ENCODE results near the gene TSC22D1. TPM values are rescaled to one million over a fixed set of nuclear protein-coding genes. Genes with fewer than 3 reads are reported as not detected.
"Not testable (repeated sequence)": the region's sequence is repeated elsewhere in the genome, so short reads cannot be mapped to it uniquely, and the experiment has no call there.

TSC22D1 gene
- total and polyA plus RNA-seq, 9 donors = 61.8 to 93.1 (median 76.7) TPM

DNA sequence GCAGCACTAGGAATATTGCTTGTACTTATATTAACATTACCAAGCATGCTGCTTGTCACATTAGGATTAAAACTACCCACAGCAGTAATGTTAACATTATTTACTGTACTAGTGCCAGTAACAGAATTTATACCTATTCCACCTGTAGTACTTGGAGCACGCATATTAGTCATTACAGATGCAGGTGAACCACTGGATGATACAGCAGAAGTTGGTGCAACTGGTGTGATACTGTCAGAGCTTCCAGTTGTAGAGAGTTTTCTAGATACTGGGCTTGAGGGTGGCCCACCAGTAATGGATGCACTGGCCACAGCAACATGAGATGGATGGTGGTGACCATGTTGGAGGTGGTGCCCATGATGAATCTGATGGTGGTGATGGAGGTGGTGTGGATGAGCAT lies 1.1 kb downstream of the TSC22D1 start:
- H3K36me3 ChIP-seq (ENCODE audit: control insufficient read depth, insufficient read depth, low read length) = peaks cover 13% of the 10 kb centered on the region
- no peaks in the 10 kb centered on the region for H3K9me3 ChIP-seq (replicated peaks; ENCODE audit: control insufficient read depth, low read depth, low read length)
- H3K4me1 ChIP-seq (ENCODE audit: control insufficient read depth, insufficient read depth, low read length) = peaks cover 29% of the 10 kb centered on the region
- no peaks in the 10 kb centered on the region for H3K27me3 ChIP-seq (ENCODE audit: control insufficient read depth, insufficient read depth, low read length)
- H3K4me3 ChIP-seq (ENCODE audit: low read length) = peak overlapping the region; percentile 94
- H3K27ac ChIP-seq (ENCODE audit: low read length) = no peak overlapping the region
- WGBS (ENCODE audit: insufficient coverage) = no CpG with 5 or more reads among the region's 1 CpG
- DNase-seq = no peak

DNA sequence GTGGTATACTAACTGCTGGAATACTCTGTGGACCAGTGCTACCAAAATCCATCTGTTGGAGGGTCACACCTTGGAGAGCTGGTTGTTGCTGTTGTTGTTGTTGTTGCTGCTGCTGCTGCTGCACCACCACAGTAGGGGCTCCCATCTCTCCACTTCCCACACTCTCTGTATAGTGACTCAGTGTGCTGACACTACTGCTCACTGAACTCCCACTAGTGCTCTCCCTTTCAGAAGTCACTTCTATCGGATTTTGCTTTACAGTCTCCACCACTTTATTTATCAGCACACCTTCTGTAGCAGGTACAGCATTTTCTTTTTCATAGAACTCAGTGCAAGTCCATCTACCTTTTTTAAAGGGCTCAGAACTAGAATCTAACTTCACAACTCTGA lies 1.7 kb downstream of the TSC22D1 start:
- H3K4me1 ChIP-seq (ENCODE audit: control insufficient read depth, insufficient read depth, low read length) = peaks cover 29% of the 10 kb centered on the region
- WGBS (ENCODE audit: insufficient coverage) = 44% methylated on average over 1 of the region's 1 CpG
- no peak for DNase-seq
- H3K27ac ChIP-seq (ENCODE audit: low read length) = no peak overlapping the region
- no peaks in the 10 kb centered on the region for H3K9me3 ChIP-seq (replicated peaks; ENCODE audit: control insufficient read depth, low read depth, low read length)
- peak overlapping the region; percentile 11 for H3K4me3 ChIP-seq (ENCODE audit: low read length)
- H3K27me3 ChIP-seq (ENCODE audit: control insufficient read depth, insufficient read depth, low read length) = no peaks in the 10 kb centered on the region
- H3K36me3 ChIP-seq (ENCODE audit: control insufficient read depth, insufficient read depth, low read length) = peaks cover 13% of the 10 kb centered on the region

DNA sequence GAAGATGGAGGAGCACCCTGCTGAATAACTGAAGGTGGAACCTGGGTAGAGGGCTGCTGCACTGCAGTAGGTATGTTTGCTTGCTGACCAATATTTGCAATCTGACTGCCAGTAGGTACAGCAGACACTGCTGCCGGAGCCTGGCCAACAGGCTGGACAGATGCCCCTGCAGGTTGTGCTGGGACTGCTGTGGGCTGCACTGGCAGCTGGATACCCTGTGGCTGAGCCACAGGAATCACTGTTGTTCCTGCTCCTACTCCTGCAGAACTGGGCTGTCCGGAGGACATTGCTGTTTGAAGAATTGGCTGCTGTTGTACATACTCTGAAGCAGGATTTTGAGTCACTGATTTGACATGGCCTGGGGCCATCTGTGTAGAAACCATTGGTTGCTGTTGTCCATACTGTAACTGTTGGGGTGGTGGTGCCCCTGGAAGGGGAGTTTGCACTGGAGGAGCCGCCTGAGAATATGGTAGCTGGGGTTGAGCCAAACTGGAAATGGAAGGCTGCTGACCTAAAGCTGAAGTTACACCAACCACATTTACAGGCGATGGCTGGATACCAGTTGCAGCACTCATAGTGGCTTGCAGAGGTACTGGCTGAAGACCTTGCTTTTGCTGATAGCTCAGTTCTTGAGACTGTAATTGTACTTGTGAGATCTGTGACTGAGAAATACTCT lies 2.2 kb downstream of the TSC22D1 start:
- peak; percentile 48 for DNase-seq
- WGBS (ENCODE audit: insufficient coverage) = 83% methylated on average over 1 of the region's 4 CpGs
- Histone ChIP-seq H3K27ac (ENCODE audit: low read length) (no peak overlapping the region), H3K36me3 (ENCODE audit: control insufficient read depth, insufficient read depth, low read length) (peaks cover 13% of the 10 kb centered on the region), H3K9me3 (replicated peaks; ENCODE audit: control insufficient read depth, low read depth, low read length) (no peaks in the 10 kb centered on the region), H3K4me1 (ENCODE audit: control insufficient read depth, insufficient read depth, low read length) (peaks cover 29% of the 10 kb centered on the region), H3K27me3 (ENCODE audit: control insufficient read depth, insufficient read depth, low read length) (no peaks in the 10 kb centered on the region), H3K4me3 (ENCODE audit: low read length) (no peak overlapping the region)

DNA sequence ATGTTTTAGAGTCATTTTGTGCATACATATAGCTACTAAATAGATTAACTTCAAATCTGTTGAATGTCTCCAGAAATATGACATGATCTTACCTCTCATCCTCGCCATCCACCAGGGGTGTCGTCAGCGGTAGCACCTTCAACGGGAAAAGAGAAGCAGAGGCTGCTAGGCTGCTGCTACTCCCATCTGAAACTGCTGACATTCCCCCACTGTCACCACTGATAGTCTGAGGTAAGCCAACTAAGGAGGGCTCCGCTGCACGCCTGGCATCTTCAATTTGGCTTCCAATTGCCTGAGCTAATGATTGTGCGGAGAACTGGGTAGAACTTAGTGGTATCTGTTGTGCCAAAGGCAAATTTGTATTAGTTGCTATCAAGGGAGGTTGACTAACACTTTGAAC lies 3.1 kb downstream of the TSC22D1 start:
- Histone ChIP-seq H3K27ac (ENCODE audit: low read length) (no peak overlapping the region), H3K36me3 (ENCODE audit: control insufficient read depth, insufficient read depth, low read length) (peaks cover 13% of the 10 kb centered on the region)
- 91% methylated on average over 4 of the region's 7 CpGs for WGBS (ENCODE audit: insufficient coverage)

DNA sequence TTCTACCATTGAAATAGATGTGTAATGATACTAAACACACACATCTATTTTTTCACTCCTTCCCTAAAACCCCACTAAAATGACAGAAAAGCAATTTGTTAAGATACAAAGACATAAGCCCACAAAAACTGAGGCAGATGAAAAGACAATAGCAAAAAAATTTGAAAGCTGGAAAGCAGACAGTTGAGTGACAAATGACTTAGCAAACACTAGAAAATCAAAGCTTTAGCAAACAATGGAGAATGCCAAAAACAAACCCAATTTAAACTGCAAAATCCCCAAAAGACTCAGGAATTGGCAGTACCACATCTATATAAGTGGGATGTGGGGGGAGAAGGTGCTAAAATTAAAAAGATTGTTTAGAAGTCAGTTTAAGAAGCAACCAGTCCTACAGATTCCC lies 9.5 kb downstream of the TSC22D1 start:
- no peak for DNase-seq
- Histone ChIP-seq H3K9me3 (replicated peaks; ENCODE audit: control insufficient read depth, low read depth, low read length) (no peaks in the 10 kb centered on the region), H3K27me3 (ENCODE audit: control insufficient read depth, insufficient read depth, low read length) (no peaks in the 10 kb centered on the region), H3K27ac (ENCODE audit: low read length) (no peak overlapping the region), H3K36me3 (ENCODE audit: control insufficient read depth, insufficient read depth, low read length) (no peaks in the 10 kb centered on the region), H3K4me1 (ENCODE audit: control insufficient read depth, insufficient read depth, low read length) (no peaks in the 10 kb centered on the region), H3K4me3 (ENCODE audit: low read length) (no peak overlapping the region)

More for the DNA sequence above, 3.1 kb downstream of the TSC22D1 start:
- Histone ChIP-seq H3K4me3 (ENCODE audit: low read length) (no peak overlapping the region), H3K27me3 (ENCODE audit: control insufficient read depth, insufficient read depth, low read length) (no peaks in the 10 kb centered on the region), H3K9me3 (replicated peaks; ENCODE audit: control insufficient read depth, low read depth, low read length) (no peaks in the 10 kb centered on the region), H3K4me1 (ENCODE audit: control insufficient read depth, insufficient read depth, low read length) (peaks cover 27% of the 10 kb centered on the region)
- no peak for DNase-seq

DNA sequence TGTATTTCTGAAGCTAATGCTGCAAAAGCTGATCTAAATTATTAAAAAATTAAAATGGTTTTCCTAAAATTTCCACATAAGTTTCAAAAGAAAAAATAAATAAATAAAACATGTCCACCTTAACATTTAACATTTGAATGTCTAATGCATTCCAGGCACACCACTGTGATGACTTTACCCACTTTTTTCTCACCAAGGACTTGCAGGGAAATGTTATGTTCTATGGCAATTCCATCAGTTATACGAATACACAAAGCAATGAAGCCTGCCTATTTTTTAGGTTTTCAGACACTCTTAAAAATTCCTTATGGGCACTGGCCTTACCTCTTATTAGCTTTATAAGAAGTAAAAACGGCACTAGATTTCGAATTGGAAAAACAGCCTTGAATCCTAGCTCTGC lies 10.2 kb downstream of the TSC22D1 start:
- no peak for DNase-seq
- Histone ChIP-seq H3K9me3 (replicated peaks; ENCODE audit: control insufficient read depth, low read depth, low read length) (no peaks in the 10 kb centered on the region), H3K27me3 (ENCODE audit: control insufficient read depth, insufficient read depth, low read length) (no peaks in the 10 kb centered on the region), H3K27ac (ENCODE audit: low read length) (no peak overlapping the region), H3K4me1 (ENCODE audit: control insufficient read depth, insufficient read depth, low read length) (no peaks in the 10 kb centered on the region), H3K4me3 (ENCODE audit: low read length) (no peak overlapping the region), H3K36me3 (ENCODE audit: control insufficient read depth, insufficient read depth, low read length) (no peaks in the 10 kb centered on the region)
- no CpG with 5 or more reads among the region's 3 CpGs for WGBS (ENCODE audit: insufficient coverage)

GRCh38 chr13:44564936-44565335 lies 11.2 kb downstream of the TSC22D1 start:
- DNase-seq = no peak
- Histone ChIP-seq H3K27me3 (ENCODE audit: control insufficient read depth, insufficient read depth, low read length) (no peaks in the 10 kb centered on the region), H3K27ac (ENCODE audit: low read length) (no peak overlapping the region), H3K4me3 (ENCODE audit: low read length) (no peak overlapping the region), H3K36me3 (ENCODE audit: control insufficient read depth, insufficient read depth, low read length) (no peaks in the 10 kb centered on the region), H3K4me1 (ENCODE audit: control insufficient read depth, insufficient read depth, low read length) (no peaks in the 10 kb centered on the region), H3K9me3 (replicated peaks; ENCODE audit: control insufficient read depth, low read depth, low read length) (no peaks in the 10 kb centered on the region)
- WGBS (ENCODE audit: insufficient coverage) = 100% methylated on average over 1 of the region's 2 CpGs

DNA sequence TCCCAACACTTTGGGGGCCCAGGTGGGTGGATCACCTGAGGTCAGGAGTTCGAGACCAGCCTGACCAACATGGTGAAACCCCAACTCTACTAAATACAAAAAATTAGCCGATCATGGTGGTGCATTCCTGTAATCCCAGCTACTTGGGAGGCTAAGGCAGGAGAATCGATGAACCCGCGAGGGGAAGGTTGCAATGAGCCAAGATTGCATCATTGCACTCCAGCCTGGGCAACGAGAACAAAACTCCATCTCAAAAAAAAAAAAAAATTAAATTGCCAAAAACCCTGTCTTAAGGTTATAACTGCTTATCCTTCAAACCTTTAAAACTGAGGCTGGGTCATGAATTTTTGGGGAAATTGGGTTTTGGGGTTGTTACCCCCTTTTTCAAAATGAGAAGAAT lies 13.3 kb downstream of the TSC22D1 start:
- not testable (repeated sequence) for H3K4me1 ChIP-seq (ENCODE audit: control insufficient read depth, insufficient read depth, low read length); H3K4me3 ChIP-seq (ENCODE audit: low read length); H3K9me3 ChIP-seq (replicated peaks; ENCODE audit: control insufficient read depth, low read depth, low read length); H3K27me3 ChIP-seq (ENCODE audit: control insufficient read depth, insufficient read depth, low read length); H3K27ac ChIP-seq (ENCODE audit: low read length); DNase-seq; H3K36me3 ChIP-seq (ENCODE audit: control insufficient read depth, insufficient read depth, low read length)
- WGBS (ENCODE audit: insufficient coverage) = 60% methylated on average over 1 of the region's 6 CpGs

- WGBS (ENCODE audit: insufficient coverage) = no CpG with 5 or more reads among the region's 2 CpGs
- Histone ChIP-seq H3K4me1 (ENCODE audit: control insufficient read depth, insufficient read depth, low read length) (no peaks in the 10 kb centered on the region), H3K36me3 (ENCODE audit: control insufficient read depth, insufficient read depth, low read length) (no peaks in the 10 kb centered on the region), H3K9me3 (replicated peaks; ENCODE audit: control insufficient read depth, low read depth, low read length) (no peaks in the 10 kb centered on the region), H3K27me3 (ENCODE audit: control insufficient read depth, insufficient read depth, low read length) (no peaks in the 10 kb centered on the region), H3K27ac (ENCODE audit: low read length) (no peak overlapping the region), H3K4me3 (ENCODE audit: low read length) (no peak overlapping the region)
- no peak for DNase-seq
These were observed 14.8 kb downstream of the TSC22D1 start for GRCh38 chr13:44561351-44561750.

GRCh38 chr13:44557986-44558385 lies 18.1 kb downstream of the TSC22D1 start:
- no peaks in the 10 kb centered on the region for H3K36me3 ChIP-seq (ENCODE audit: control insufficient read depth, insufficient read depth, low read length)
- H3K9me3 ChIP-seq (replicated peaks; ENCODE audit: control insufficient read depth, low read depth, low read length) = no peaks in the 10 kb centered on the region
- no peak overlapping the region for H3K4me3 ChIP-seq (ENCODE audit: low read length)
- no peak overlapping the region for H3K27ac ChIP-seq (ENCODE audit: low read length)
- no peaks in the 10 kb centered on the region for H3K27me3 ChIP-seq (ENCODE audit: control insufficient read depth, insufficient read depth, low read length)
- H3K4me1 ChIP-seq (ENCODE audit: control insufficient read depth, insufficient read depth, low read length) = no peaks in the 10 kb centered on the region
- DNase-seq = no peak
- WGBS (ENCODE audit: insufficient coverage) = no CpG with 5 or more reads among the region's 2 CpGs

GRCh38 chr13:44555207-44555606 lies 20.9 kb downstream of the TSC22D1 start:
- Histone ChIP-seq H3K4me3 (ENCODE audit: low read length) (no peak overlapping the region), H3K27me3 (ENCODE audit: control insufficient read depth, insufficient read depth, low read length) (no peaks in the 10 kb centered on the region), H3K9me3 (replicated peaks; ENCODE audit: control insufficient read depth, low read depth, low read length) (no peaks in the 10 kb centered on the region), H3K27ac (ENCODE audit: low read length) (no peak overlapping the region), H3K36me3 (ENCODE audit: control insufficient read depth, insufficient read depth, low read length) (no peaks in the 10 kb centered on the region), H3K4me1 (ENCODE audit: control insufficient read depth, insufficient read depth, low read length) (no peaks in the 10 kb centered on the region)
- no peak for DNase-seq
- WGBS (ENCODE audit: insufficient coverage) = 98% methylated on average over 7 of the region's 12 CpGs

Measured in muscle of leg (tissue), 11 donors.